Measurements from ENCODE around the gene TEX14. TPM values are rescaled to one million over a fixed set of nuclear protein-coding genes. Genes with fewer than 3 reads are reported as not detected.
A peak's percentile ranks its signal among the peaks of the same experiment; 100 is the strongest.

TEX14 gene, protein sequence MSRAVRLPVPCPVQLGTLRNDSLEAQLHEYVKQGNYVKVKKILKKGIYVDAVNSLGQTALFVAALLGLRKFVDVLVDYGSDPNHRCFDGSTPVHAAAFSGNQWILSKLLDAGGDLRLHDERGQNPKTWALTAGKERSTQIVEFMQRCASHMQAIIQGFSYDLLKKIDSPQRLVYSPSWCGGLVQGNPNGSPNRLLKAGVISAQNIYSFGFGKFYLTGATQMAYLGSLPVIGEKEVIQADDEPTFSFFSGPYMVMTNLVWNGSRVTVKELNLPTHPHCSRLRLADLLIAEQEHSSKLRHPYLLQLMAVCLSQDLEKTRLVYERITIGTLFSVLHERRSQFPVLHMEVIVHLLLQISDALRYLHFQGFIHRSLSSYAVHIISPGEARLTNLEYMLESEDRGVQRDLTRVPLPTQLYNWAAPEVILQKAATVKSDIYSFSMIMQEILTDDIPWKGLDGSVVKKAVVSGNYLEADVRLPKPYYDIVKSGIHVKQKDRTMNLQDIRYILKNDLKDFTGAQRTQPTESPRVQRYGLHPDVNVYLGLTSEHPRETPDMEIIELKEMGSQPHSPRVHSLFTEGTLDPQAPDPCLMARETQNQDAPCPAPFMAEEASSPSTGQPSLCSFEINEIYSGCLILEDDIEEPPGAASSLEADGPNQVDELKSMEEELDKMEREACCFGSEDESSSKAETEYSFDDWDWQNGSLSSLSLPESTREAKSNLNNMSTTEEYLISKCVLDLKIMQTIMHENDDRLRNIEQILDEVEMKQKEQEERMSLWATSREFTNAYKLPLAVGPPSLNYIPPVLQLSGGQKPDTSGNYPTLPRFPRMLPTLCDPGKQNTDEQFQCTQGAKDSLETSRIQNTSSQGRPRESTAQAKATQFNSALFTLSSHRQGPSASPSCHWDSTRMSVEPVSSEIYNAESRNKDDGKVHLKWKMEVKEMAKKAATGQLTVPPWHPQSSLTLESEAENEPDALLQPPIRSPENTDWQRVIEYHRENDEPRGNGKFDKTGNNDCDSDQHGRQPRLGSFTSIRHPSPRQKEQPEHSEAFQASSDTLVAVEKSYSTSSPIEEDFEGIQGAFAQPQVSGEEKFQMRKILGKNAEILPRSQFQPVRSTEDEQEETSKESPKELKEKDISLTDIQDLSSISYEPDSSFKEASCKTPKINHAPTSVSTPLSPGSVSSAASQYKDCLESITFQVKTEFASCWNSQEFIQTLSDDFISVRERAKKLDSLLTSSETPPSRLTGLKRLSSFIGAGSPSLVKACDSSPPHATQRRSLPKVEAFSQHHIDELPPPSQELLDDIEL (N-terminal part only)
- total RNA-seq, result 0.27 TPM

DNA sequence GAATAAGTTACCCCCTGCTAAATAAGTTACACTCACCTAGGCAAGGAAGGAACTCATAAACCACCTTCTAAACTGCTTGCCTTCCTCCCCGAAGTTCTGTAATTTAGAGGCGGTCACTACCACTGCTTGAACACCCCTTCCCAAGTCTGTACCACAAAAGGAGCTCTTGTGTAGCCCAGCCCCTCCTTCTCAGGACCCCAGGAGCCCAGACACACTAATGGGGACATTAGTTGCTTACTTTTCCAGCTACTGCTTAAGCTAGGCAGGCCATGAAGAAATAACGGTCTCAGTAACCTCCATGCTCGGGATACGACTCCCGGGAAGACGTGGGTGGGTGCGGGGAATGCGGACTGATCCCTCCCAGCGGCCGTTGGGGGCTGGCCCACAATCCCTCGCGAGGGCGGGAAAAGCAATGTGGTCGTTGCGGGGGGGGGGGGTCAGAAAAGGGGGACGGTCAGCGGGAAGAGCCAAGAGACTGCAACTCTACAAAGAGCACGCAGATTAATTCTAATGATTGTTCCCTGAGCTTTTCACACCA lies at the start of gene TEX14:
Gene TEX14 (minus strand): TSS at position 345 of the 538 bp plus-strand sequence. CDS start 40,044 bp downstream, outside the sequence.
- no peak for DNase-seq (ENCODE audit: low read depth in 2 of 3, low spot score in 2 of 3)

DNA sequence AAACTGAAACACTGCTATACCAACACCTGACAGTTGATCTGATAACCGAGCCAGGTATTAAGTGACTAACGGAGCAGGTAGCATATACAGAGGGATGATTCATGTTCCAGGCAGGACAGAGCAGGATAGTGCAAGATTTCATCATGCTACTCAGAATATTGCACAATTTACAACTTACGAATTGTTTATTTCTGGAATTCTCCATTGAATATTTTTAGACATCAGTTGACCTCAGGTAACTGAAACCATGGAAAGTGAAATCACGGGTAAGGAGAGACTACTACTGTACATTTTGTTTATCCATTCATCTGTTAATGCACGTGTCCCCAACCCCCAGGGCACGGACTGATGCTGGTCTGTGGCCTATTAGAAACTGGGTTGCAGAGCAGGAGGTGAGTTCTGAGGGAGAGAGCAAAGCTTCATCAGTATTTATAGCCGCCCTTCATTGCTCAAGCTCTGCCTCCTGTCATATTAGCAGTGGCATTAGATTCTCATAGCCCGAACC lies 49.3 kb upstream of the TEX14 start:
- DNase-seq (ENCODE audit: low read depth in 2 of 3, low spot score in 2 of 3), result no peak

DNA sequence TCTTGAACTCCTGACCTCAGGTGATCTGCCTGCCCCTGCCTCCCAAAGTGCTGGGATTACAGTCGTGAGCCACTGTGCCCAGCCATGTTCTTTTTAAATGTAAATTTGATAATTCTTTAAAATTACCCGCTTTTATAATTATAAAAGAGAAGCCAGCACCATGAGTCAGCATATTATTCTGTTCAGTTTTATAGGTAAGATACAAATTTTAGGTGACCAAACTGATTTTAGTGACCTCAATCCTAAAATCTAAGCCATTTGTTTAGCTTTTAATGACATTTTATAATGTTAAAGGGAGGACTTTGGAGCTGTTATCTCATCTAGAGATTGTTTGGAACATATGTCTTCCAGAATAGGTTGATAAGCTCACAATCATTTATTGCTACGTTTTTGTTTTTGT lies 43.0 kb upstream of the TEX14 start:
- DNase-seq (ENCODE audit: low read depth in 2 of 3, low spot score in 2 of 3), result no peak

DNA sequence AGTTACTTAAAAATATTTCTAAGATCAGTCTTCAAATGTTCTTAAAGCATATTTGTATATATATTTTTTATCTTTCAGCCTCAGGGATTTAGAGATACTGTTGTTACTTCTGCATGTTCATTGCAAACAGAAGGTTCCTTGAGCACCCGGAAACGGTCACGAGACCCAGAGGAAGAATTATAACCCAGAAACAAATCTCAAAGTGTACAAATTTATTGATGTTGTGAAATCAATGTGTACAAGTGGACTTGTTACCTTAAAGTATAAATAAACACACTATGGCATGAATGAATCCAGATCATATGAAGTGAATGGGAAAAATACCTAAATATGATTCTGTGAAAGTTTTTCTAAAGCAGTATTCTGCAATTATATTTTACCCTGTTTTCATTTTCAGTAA lies 42.2 kb upstream of the TEX14 start:
- no peak for DNase-seq (ENCODE audit: low read depth in 2 of 3, low spot score in 2 of 3)

DNA sequence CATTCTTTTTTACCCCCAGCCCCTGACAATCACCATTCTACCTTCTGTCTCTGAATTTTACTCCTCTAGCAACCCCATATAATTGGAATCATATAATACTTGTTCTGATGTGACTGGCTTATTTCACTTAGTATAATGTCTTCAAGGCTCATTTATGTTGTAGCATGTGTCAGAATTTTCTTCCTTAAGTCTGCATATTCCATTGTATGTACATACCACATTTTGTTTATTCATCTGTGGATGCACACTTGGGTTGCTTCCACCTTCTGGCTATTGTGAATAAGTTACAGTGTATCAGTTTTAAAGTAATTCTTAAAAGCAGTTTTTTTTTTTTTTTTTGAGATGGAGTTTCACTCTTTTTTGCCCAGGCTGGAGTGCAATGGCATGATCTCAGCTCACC lies 39.1 kb upstream of the TEX14 start:
- DNase-seq (ENCODE audit: low read depth in 2 of 3, low spot score in 2 of 3), result no peak

DNA sequence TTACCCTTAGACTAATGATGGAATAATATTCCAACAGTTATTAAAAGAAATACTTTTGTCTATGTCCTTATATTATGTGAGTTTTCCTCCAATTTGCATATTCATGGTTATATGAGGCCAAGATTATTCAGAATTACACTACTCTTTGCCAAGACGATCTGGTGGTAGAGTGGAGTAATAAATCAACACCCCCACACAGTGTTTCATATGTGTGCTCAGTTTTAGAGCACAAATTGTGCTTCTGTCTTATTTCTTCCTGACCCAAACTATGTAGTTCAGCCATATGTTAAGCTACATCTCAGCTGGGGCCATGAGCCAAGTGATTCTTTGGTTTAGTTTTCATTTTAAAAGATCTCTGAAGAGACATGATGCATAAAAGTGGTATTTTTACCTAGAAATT lies 37.0 kb upstream of the TEX14 start:
- DNase-seq (ENCODE audit: low read depth in 2 of 3, low spot score in 2 of 3), result no peak

DNA sequence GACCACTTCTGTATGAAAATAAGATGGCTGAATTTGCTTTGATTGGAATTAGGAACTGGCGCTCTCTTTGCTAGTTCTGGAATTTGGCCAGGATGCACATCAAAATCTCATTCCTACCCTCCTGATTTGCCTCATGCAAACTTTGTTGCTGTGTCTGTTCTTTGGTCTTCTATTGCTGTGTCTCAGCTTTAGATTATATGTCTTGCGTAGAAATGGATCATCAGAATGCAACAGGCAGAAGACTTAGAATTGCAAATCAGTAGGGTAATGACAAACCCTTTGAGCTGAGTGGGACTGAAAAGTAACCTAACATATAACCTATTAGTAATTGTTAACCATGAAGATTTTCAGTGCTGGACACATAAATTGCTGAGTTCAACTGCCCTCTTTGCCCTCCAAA lies 30.9 kb upstream of the TEX14 start:
- no peak for DNase-seq (ENCODE audit: low read depth in 2 of 3, low spot score in 2 of 3)

DNA sequence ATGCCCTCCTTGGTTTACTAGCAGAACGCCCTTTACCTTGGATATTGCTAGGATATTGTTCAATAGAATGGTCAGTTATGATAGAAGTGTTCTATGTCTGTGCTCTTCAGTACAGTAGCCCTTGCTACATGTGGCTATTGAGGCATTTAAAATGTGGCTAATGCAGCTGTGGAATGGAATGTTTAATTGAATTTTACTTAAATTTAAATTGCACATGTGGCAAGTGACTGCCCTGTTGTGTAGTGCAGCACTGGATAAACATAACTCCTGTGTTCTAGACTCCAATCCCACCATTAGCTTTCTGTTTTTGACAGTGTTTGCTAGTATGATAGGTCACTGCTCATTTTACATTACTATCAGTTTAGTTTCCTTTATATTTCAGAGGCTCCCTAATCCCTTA lies 30.4 kb upstream of the TEX14 start:
- no peak for DNase-seq (ENCODE audit: low read depth in 2 of 3, low spot score in 2 of 3)

DNA sequence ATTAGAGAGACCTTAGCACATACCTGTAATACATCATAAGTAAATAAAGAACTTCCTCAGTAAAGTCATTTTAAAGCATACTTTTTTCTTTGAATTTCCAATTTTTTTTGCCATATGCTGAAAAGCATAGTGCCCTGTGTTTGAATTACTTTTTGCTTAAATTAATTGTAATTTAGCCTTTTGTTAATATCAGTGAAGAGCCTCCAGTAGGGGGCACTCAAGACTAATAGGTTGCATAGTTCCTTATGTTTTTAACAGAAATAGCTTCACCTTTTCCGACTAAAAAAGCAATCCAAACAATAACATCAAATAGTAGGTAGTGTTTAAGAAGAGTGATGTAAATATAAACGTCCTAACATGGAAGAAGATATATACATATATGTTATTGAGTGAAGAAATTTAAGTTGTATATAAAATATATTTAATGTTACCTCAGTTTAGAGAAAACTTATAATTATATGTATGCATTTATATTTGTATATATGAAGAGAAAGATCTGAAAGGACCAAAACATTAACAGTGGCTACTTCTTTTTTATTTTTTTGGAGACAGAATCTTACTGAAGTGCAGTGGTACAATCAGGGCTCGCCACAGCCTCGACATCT lies 19.2 kb upstream of the TEX14 start:
- DNase-seq (ENCODE audit: low read depth in 2 of 3, low spot score in 2 of 3), result peak; percentile 22 to 78 (median 46)

DNA sequence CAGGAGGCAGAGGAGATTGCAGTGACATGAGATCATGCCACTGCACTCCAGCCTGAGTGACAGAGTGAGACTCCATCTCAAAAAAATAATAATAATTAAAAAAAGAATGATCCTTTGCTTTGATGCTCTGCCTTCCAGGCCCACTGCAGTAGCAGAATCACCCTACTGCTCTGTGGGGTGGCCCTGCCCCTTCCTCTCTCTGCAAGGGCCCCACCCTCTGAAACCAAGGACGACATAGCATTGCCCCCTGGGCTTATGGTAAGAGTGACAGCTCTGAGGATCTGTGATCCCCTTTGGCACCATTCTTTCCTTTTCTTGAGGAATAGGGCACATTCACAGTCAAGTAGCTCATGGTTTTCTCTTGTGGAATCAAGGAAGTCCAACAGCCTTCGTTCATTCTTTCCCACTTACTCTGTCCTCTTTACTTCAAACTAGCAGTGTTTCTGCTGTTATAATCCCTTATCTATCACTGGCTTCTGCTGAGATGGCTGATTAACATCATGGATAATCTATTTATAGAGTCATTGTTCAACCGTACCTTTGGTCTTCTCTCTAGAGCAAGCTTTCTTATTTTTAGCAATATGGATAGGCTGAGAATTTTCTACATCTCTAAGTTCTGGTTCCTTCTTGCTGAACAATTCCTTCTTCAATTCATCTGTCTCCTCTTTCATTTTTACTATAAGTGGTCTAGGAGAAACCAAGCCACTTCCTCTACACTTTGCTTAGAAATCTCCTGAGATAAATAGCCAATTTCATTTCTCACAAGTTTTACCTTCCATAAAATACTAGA lies 14.7 kb upstream of the TEX14 start:
- no peak for DNase-seq (ENCODE audit: low read depth in 2 of 3, low spot score in 2 of 3)

DNA sequence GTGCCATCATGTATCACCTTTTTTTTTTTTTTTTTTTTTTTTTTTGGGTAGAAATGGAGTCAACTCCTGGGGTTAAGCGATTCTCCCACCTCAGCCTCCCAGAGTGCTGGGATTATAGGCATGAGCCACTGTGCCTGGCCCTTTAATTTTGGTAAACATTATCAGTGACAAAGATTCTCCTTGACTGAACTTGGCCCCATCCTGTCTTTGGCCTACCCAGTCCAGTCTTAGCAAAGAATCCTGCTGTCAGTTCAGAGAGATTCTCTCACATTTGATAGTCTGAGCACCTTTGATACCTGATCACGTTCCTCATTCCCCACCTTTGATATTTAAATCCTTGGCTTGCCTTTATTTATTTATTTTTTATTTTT lies 12.1 kb upstream of the TEX14 start:
- DNase-seq (ENCODE audit: low read depth in 2 of 3, low spot score in 2 of 3), result no peak

DNA sequence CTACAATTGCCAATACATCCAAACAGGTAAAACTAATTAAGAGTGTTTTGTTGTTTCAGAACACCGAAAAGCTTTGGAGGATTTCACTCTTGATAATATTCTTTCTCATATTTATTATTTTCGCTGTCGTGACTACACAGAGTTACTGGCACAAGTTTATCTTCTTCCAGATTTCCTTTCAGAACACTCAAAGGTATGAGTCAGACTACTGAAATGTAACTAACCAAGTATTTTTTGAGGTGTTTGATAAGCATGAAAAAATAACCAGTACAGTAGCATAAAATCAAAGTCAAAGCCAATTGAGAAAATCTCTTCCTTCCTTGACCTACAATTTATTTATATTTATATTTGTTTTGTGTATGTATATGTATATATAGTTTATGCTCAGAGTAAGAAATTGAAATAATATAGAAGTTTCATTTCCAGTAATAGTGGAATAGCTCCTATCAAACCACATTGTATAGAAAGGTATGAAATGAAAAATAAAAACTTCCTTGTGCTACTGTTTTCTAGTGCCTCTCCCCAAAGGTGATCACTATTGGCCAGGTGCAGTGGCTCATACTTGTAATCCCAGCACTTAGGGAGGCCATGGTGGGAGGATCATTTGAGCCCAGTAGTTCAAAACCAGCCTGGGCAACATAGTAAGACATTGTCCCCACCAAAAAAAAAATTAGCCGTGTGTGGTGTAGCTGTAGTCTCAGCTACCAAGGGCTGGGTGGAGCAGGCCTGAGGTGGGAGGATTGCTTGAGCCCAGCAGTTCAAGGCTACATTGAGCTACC lies 11.5 kb upstream of the TEX14 start:
- DNase-seq (ENCODE audit: low read depth in 2 of 3, low spot score in 2 of 3), result peak in 1 of 3 donors; percentile 7

DNA sequence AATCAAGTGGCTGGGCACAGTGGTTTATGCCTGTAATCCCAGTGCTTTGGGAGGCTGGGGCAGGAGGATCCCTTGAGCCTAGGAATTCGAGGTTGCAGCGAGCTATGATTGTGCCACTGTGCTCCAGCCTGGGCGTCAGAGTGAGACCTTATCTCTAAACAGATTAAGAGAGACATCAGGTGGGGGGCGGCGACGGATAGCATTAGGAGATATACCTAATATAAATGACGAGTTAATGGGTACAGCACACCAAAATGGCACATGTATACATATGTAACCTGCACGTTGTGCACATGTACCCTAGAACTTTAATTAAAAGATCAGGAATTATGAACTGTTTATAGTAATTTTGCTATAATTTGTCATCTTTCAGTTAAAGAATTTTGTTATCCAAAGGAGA lies 10.9 kb upstream of the TEX14 start:
- no peak for DNase-seq (ENCODE audit: low read depth in 2 of 3, low spot score in 2 of 3)

DNA sequence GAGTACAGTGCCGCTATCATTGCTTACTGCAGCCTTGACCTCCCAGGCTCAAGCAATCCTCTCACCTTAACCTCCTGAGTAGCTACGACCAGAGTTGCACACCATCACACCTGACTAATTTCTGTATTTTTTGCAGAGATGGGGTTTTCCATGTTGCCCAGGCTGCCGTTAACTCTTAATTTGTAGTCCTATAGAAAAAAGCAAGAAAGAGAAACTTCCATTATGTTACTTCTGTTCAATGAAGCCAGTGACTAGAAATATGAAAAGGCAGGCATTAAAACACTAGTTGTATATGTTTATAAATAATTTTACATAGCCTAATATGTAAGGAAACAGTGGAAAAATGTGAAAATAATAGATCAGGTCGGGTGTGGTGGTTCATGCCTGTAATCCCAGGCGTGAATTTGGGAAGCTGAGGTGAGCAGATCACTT lies 10.2 kb upstream of the TEX14 start:
- DNase-seq (ENCODE audit: low read depth in 2 of 3, low spot score in 2 of 3), result no peak

DNA sequence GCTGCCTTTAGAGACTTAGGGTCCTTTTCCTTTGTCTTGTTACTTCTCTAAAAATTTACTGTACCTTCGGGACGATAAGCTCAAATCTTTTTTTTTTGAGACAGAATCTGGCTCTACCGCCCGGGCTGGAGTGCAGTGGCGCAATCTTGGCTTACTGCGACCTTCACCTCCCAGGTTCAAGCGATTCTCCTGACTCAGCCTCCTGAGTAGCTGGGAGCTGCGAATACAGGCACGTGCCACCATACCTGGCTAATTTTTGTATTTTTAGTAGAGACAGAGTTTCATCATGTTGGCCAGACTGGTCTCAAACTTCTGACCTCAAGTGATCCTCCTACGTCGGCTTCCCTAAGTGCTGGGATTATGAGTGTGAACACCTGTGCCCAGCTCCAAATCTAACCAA lies 7.9 kb upstream of the TEX14 start:
- no peak for DNase-seq (ENCODE audit: low read depth in 2 of 3, low spot score in 2 of 3)

DNA sequence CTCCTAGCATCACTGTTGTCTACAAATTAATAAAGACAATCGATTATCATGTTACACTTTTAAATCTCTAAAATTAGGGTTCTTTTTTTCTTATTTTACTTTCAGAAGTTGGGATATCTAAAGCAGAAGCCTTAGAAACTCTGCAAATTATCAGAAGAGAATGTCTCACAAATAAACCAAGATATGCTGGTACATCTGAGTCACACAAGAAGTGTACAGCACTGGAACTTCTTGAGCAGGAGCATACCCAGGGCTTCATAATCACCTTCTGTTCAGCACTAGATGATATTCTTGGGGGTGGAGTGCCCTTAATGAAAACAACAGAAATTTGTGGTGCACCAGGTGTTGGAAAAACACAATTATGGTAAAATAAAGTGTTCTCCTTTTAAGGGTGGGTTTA lies 3.0 kb upstream of the TEX14 start:
- DNase-seq (ENCODE audit: low read depth in 2 of 3, low spot score in 2 of 3), result no peak

DNA sequence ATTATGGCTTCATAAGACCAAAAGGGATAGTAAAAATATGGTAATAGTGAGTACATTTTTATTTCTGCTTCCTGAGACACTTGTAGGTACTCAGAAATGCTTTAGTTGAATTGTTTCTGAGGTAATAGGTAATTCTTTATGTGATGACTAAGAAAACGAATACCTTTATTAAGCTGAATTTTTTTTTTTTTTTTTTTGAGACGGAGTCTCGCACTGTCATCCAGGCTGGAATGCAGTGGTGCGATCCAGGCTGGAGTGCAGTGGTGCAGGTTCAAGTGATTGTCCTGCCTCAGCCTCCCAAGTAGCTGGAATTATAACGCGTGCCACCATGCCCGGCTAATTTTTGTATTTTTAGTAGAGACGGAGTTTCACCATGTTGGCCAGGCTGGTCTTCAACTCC lies 2.5 kb upstream of the TEX14 start:
- no peak for DNase-seq (ENCODE audit: low read depth in 2 of 3, low spot score in 2 of 3)

DNA sequence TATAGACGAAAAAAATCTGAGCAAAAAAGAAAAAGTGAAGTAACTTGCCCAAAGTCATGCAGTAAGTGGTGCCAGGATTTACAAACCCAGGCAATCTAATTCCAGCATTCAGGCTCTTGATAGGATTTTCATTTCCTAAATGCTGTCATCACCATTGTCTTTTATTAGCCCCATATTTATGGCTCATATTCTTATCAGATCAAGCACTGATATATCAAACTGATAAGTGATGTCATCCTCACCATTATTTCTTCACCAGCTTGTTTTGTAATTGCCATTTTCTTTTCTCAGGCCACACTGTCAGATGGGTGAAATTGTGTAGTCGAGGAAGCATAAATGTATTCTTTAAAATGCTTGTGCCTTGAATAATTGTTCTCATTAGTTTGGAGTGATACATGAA lies 1.9 kb upstream of the TEX14 start:
- no peak for DNase-seq (ENCODE audit: low read depth in 2 of 3, low spot score in 2 of 3)

DNA sequence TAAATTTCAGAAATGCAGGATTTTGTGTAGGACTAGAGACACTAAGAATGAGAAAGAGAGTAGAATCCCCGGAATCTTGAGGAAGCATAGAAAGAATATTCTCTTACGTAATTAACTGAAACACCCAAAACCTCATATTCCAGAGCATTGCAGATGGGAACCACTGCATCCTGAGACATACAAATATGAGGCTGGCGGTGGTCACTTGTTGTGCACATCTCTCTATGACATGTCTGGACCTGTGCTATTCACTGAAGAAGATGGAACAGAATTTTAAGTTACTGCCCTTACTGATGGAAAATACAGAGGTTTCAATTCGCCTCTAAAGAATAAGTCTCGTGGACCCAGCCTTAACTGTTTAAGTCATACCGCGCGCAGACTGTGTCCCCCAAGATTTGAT lies 1.4 kb upstream of the TEX14 start:
- no peak for DNase-seq (ENCODE audit: low read depth in 2 of 3, low spot score in 2 of 3)
